DMS153 treated with DMSO at 0.1 percent for 48 hours (cell line): ENCODE measurements around the gene TSGA10.
"Not testable (repeated sequence)": the region's sequence is repeated elsewhere in the genome, so short reads cannot be mapped to it uniquely, and the experiment has no call there.

ENCODE experiments used
- DNase-seq: peaks from one replicate; lab custom pipeline; 2025; ENCODE audit not compliant: unreplicated experiment; lab: John Stamatoyannopoulos, UW

TSGA10 gene

GRCh38 chr2:99079226-99079625 lies 75.5 kb downstream of the TSGA10 start:
- DNase-seq: no peak

DNA sequence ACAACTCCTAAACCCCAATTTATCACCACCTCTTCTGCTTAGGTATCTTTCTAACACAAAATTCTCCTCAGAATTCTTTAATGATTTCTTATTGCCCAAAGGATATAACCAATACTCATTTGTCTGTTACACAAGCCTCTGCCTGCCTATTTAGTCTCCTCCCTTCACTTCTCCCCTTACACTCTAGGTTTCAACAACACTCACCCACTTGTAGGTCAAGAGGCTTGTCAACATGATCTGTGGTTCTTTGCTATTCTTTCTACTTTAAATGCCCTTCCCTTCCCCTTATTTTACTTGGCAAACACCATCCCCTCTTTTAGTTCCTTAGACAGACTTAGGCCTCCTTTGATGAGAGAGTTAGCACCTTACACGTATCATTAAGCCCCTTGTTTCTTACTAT lies 82.2 kb downstream of the TSGA10 start:
- DNase-seq: no peak

DNA sequence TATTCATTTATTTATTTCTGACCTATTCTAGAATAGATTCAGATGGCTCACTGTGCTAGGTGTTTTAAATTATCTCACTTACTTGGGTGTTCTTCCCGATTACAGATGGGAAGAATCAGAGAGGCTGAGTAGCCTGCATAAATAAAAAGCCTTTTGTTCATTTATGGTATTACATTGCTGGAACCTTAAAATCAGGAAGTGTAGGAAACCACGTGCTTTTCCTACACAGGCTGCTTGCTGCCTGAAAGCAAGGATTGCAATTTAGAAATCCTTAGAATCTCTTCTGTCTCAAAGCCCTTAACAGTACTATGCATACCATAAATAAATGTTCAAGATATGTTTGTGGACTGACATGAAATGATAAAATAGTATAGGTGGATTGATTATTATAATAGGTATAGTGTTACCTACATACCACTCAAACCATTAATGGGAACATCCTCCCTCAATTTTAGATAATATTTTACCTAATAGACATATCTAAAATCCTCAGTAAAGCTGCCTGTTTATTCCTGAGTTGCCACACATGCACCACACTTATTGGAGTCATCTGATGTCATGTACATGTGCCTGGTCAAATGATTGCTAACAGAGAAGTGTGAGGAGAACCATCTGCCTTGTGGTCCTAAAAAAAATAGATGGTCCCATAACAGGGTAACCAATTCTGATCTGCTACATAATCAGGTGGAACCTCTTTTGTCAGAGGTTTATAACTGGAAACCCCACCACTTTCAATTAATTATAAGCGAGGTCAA lies 86.7 kb downstream of the TSGA10 start:
- DNase-seq: no peak

- peak; percentile 84 for DNase-seq
These were observed 88.4 kb downstream of the TSGA10 start for GRCh38 chr2:99066075-99066958.

- DNase-seq: not testable (repeated sequence)
These were observed 105.6 kb downstream of the TSGA10 start for GRCh38 chr2:99049187-99049586.

DNA sequence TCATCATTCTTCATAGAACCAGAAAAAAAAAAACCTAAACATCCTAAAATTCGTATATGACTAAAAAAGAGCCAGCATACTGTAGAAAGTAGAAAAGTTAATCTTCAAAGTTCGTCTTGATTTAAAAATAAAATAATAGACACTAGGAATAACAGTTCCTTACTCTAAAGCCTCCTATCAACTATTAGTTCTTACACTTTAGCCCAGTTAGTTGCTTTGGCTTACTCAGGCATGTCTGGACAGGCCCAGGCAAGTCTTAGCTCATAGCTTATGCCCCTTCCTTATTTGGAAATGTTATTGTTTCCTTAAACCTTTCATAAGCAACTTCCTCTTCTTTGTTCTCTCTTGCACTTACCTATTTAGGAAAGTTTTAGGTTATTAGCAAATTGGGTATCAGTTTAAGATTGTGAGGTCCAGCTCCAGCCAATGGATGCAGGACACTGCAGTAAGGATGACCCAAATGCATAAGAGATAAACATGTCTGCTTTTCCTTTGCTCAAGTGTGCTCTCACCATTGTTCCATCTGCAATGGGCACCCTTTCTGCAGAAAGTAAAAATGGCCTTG lies 113.9 kb downstream of the TSGA10 start:
- DNase-seq: not testable (repeated sequence)

DNA sequence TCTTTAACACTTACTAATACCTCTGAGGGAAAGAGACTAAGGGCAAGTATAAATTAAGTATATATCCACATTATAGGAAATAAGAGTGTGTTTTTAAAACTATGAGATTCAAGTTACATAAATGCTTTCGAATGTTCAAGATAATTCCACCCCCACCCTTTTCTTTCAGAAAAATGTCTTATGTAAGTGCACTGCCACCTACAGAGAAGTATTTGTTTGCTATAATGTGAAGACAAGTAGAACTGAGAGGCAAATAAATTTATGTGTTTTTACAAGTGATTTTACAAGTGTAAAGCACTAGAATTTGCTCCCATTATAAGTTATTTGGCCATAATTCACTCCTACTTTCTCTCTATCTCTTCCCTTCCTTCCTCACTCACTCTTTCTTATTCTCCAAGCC lies 118.8 kb downstream of the TSGA10 start:
- no peak for DNase-seq

GRCh38 chr2:99032786-99033185 lies 122.0 kb downstream of the TSGA10 start:
- DNase-seq: no peak

GRCh38 chr2:99032001-99032400 lies 122.7 kb downstream of the TSGA10 start:
- DNase-seq: no peak

GRCh38 chr2:99031481-99031880 lies 123.3 kb downstream of the TSGA10 start:
- no peak for DNase-seq

GRCh38 chr2:99028558-99028957 lies 126.2 kb downstream of the TSGA10 start:
- no peak for DNase-seq

GRCh38 chr2:99027856-99028255 lies 126.9 kb downstream of the TSGA10 start:
- DNase-seq: no peak

- DNase-seq: no peak
These were observed 154.0 kb downstream of the TSGA10 start for GRCh38 chr2:99000708-99001107.

DNA sequence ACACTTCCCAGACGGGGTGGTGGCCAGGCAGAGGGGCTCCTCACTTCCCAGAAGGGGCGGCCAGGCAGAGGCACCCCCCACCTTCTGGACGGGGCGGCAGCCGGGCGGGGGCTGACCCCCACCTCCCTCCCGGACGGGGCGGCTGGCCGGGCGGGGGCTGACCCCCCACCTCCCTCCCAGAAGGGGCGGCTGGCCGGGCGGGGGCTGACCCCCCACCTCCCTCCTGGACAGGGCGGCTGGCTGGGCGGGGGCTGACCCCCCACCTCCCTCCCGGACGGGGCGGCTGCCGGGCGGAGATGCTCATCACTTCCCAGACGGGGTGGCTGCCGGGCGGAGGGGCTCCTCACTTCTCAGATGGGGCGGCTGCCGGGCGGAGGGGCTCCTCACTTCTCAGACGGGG lies 166.0 kb downstream of the TSGA10 start:
- DNase-seq: not testable (repeated sequence)

DNA sequence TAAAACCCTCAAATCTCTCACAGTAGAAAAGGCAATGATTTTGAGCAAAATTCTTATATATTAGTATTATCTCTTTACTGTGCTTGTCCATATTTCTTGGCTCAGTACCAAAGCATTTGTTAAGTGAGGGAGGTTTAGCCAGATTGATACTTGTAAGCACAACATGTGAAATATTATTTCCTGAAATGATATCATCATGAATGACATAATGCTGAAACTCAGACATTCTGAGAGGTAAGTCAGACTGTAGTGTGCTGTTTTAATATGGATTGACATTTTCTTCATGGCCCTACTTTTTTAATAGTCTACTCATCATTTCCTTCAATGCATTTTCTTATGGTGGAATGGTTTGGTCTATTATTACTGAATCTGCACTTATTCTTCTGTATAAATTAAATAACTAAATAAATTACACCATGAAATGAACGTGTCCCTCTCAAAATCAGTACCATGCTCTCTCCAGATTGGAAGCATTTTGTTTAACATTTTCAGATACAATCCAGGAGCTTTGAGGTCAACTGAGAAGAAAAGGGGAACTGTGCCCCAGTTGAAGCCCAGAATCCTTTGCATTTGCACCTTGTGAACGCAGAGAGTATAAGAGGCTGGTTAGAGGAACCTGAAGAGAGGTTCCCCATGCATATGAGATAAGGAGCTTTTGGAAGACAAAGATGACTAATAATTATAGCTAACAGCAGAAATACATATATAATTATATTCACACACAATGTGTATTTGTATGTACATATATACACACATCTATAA lies 168.7 kb downstream of the TSGA10 start:
- no peak for DNase-seq

GRCh38 chr2:98975611-98976010 lies 179.1 kb downstream of the TSGA10 start:
- DNase-seq: no peak

- no peak for DNase-seq
These were observed 182.1 kb downstream of the TSGA10 start for GRCh38 chr2:98972582-98973167.

- no peak for DNase-seq
These were observed 194.8 kb downstream of the TSGA10 start for GRCh38 chr2:98959810-98960507.

DNA sequence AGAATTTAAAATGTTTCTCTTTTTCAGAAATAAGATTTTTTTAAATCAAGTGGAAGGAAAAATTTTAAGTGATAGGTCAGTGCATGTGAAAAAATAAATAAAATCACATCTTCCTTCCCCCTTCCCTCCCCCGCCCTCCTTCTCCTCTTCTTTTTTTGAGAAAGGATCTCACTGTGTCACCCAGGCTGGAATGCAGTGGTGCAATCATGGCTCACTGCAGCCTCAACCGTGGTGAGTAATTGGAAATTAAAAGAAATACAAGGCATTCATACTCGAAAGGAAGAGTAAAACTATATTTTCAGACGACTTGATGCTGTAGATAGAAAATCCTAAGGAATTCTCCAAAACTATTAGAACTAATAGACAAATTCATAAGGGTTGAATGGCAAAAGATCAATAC lies 201.8 kb downstream of the TSGA10 start:
- no peak for DNase-seq
